HG03342 (cell line): ENCODE measurements around the gene KDM5B.
"Not testable (repeated sequence)": the region's sequence is repeated elsewhere in the genome, so short reads cannot be mapped to it uniquely, and the experiment has no call there.

Experiments used
- ATAC-seq: cut with Tn5 transposase; IDR thresholded peaks from one replicate; pipeline ENCODE4 v1.9.1; 2021; ENCODE audit warnings: mild to moderate bottlenecking, moderate library complexity; ENCODE audit not compliant: unreplicated experiment

Gene KDM5B

GRCh38 chr1:202815120-202815519, 6.9 kb upstream of the KDM5B start:
- ATAC-seq, result no peak

GRCh38 chr1:202812176-202813026, 4.2 kb upstream of the KDM5B start:
- no peak for ATAC-seq

GRCh38 chr1:202811296-202812175, 3.3 kb upstream of the KDM5B start:
- peak; percentile 14 for ATAC-seq

- peak; percentile 78 for ATAC-seq
Measured at GRCh38 chr1:202810615-202811295, 2.5 kb upstream of the KDM5B start, which contains the start of gene PCAT6. PCAT6 (plus strand) TSS chr1:202810954.

GRCh38 chr1:202810193-202810614, 2.0 kb upstream of the KDM5B start:
- no peak for ATAC-seq

- no peak for ATAC-seq
Measured at GRCh38 chr1:202809597-202810159, 1.5 kb upstream of the KDM5B start.

GRCh38 chr1:202807451-202807925, 733 bp downstream of the KDM5B start:
- ATAC-seq, result no peak

- ATAC-seq, result no peak
Measured at GRCh38 chr1:202806845-202807450, 1.3 kb downstream of the KDM5B start.

GRCh38 chr1:202805886-202806844, 2.1 kb downstream of the KDM5B start:
- no peak for ATAC-seq

GRCh38 chr1:202804126-202804525, 4.1 kb downstream of the KDM5B start:
- no peak for ATAC-seq

- ATAC-seq, result no peak
Measured at GRCh38 chr1:202802998-202803932, 5.0 kb downstream of the KDM5B start.

- no peak for ATAC-seq
Measured at GRCh38 chr1:202802034-202802433, 6.2 kb downstream of the KDM5B start.

- ATAC-seq, result no peak
Measured at GRCh38 chr1:202801175-202801574, 7.0 kb downstream of the KDM5B start.

GRCh38 chr1:202800742-202801141, 7.5 kb downstream of the KDM5B start:
- ATAC-seq, result no peak

- no peak for ATAC-seq
Measured at GRCh38 chr1:202798792-202799331, 9.4 kb downstream of the KDM5B start.

GRCh38 chr1:202798260-202798659, 10.0 kb downstream of the KDM5B start:
- no peak for ATAC-seq

GRCh38 chr1:202796670-202797069, 11.6 kb downstream of the KDM5B start:
- no peak for ATAC-seq

- ATAC-seq, result not testable (repeated sequence)
Measured at GRCh38 chr1:202794931-202795330, 13.3 kb downstream of the KDM5B start.
